ENCODE results near the gene ITPR2.
"Not testable (repeated sequence)": the region's sequence is repeated elsewhere in the genome, so short reads cannot be mapped to it uniquely, and the experiment has no call there.

The ITPR2 gene

DNA sequence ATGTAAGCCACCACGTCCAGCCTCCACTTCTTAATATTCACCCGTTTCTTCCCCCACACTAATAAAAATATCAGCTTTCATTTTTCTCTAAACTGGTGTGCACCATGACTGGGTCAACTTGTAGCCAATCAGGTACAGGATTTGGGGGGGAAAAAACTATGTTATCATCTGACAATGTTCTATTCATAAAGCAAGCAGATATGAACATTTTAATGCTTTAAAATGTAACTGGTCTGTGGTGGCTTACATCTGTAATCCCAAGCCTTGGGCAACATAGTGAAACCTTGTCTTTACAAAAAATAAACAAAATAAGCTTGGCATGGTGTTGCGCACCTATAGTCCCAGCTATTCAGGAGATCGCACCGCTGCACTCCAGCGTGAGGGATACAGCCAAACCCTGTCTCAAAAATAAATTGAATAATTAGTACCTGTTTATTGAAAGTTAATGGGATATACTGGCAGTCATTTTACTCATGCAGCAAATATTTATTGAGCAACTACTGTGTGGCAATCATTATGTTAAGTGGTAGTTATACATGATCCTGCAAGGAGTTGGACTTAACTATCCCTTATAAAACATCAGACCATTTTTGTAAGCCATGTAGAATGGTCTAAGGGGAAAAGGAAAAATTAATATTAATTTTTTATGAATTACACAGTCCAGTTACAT is 15.3 kb upstream of the ITPR2 start:
- no peak for DNase-seq

- no peak for DNase-seq
Measured at GRCh38 chr12:26847431-26847830, 14.4 kb upstream of the ITPR2 start.

- DNase-seq: no peak
Measured at GRCh38 chr12:26846416-26846815, 13.4 kb upstream of the ITPR2 start.

DNA sequence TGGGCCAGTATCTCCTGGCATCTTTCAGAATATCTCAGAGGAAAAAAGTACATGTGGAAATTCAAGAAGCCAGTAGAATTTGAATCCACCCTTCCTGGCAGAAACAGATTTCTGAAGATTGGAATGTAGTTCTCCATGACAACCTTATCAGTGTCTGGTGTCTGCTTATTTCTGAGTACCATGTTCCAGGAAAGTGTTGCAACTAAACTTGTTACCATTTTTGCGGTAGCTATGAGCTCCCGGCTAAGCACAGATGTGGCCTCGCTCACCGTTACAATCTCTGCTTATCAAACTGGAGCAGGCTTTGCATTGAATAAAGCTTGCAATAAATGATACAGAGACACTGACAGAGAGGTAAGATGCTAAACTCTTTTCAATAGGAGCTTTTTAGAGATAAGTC is 13.0 kb upstream of the ITPR2 start:
- no peak for DNase-seq

- peak; percentile 57 for DNase-seq
Measured at GRCh38 chr12:26845057-26845666, 12.2 kb upstream of the ITPR2 start.

DNA sequence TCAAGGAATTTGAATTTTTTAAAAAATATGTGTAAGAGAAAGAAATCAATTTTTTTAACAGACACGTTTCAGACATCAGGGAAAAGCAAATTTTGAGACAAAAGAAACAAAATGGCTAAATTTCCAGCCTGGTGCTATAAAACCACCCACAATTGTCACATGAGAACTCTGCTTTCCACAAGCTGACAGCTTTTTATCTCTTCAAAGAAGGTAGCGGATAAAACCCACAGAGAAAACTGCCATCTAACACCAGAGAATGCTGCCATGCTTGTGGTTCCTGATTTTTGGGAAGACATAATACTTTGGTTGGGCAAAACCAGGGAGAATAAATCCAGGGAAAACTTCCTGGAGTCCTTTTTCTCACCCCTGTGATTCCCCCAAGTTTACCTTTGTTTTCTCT is 10.3 kb upstream of the ITPR2 start:
- DNase-seq: no peak

DNA sequence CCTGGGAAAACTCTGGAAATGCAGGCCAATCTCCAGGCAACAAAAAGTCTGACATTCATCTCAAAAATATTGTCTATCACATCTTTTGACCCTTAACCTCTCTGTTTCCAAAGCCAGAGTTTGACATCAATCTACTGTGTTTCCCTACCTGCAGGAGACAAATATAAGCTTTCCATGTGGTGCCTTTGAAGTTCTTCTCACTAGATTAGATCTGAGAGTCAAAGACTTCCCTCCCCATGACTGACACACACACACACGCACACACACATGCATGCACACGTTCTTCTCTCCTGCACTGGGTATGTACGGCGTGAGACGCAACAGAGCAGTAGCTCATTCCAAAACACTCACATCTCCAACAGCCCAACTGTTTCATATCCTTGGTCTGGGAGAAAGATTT is 8.1 kb upstream of the ITPR2 start:
- DNase-seq: no peak

GRCh38 chr12:26839512-26839911 is 6.5 kb upstream of the ITPR2 start:
- DNase-seq: no peak

DNA sequence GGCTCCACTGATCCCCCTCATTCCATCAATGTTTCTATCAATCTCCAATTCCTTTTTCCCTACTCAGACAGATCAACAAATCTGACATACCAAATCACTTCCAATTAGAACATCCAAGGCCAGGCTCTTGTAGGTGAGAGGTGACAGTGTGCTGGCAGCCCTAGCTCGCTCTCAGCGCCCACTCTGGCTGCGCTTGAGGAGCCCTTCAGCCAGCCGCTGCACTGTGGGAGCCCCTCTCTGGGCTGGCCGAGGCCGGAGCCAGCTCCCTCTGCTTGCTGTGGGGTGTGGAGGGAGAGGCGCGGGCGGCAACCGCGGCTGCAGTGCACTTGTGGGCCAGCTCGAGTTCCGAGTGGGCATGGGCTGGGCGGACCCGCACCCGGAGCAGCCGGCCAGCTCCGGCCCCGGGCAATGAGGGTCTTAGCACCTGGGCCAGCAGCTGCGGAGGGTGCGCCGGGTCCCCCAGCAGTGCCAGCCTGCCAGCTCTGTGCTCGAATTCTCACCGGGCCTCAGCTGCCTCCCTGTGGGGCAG is 6.0 kb upstream of the ITPR2 start:
- no peak for DNase-seq

DNA sequence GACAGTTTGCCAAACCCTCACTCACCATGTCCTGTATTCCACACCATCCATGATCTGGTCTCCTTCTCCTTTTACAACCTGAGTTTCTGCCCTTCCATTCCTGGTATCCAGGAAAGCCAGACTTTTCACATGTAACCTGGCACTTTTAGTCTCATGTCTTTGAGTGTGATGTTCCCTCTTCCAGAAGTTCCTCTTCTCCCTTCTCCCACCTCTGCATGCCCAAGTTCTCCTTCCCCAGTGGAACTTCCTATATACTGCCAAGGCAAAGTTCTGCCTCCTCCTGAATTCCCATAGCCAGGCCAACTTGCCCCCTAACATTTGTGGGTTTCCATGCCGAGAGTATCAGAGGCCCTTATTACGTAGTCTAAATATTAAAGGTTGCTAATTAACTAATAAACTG is 3.2 kb upstream of the ITPR2 start:
- DNase-seq: no peak

DNA sequence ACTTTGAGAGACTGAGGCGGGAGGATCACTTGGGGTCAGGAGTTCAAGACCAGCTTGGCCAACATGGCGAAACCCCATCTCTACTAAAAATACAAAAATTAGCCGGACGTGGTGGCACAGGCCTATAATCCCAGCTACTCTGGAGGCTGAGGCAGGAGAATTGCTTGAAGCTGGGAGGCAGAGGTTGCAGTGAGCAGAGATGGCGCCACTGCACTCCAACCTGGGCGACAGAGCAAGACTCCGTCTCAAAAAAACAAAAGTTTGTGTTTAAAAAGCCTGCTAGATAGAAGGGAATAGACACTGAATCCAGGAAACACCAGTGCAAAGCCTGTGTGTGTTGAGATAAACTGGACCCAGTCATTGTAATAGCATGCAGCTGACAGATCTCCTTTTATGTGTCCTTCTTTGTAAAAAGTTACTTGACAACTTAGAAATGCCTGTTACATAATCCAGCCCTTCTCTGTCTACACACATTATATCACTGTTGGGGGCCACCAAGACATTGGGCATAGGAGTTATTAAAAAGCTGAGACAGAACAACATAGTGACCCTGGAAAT is 1.6 kb upstream of the ITPR2 start:
- DNase-seq: not testable (repeated sequence)

DNA sequence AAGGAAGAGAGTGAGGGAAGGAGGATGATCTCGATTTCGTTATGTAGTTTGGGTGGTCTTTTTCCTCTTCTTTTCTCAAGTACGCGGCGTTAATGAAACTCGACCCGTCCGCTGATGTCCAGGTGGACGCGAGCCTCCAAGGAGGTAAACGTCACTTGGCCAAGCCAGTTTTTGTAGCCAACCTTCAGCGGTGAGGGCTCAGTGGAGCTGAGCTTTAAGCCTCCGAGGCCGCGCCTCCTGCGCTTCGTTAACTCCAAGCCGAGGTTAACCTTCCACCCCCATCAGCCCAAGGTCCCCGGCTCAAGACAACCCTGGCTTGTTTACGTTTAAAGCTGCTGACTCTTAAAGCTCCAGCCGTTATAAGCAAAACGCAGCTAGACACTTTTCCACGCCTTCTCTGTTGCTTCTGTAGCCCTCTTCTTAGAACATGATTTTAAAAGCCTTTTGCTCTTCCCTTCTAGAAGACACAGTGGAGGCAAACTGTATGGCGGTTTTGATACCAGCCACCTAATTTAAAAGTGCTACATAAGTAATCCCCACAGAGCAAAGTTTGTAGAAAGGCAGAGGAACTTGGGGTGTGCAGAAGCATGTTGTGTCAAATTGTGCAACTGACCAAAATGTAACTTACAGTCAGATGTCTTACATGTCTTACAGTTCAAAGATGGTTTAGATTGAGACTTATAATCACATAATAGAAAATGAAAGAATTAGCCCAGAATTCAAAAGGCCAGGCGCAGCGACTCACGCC is 923 bp upstream of the ITPR2 start:
- peak; percentile 63 for DNase-seq

DNA sequence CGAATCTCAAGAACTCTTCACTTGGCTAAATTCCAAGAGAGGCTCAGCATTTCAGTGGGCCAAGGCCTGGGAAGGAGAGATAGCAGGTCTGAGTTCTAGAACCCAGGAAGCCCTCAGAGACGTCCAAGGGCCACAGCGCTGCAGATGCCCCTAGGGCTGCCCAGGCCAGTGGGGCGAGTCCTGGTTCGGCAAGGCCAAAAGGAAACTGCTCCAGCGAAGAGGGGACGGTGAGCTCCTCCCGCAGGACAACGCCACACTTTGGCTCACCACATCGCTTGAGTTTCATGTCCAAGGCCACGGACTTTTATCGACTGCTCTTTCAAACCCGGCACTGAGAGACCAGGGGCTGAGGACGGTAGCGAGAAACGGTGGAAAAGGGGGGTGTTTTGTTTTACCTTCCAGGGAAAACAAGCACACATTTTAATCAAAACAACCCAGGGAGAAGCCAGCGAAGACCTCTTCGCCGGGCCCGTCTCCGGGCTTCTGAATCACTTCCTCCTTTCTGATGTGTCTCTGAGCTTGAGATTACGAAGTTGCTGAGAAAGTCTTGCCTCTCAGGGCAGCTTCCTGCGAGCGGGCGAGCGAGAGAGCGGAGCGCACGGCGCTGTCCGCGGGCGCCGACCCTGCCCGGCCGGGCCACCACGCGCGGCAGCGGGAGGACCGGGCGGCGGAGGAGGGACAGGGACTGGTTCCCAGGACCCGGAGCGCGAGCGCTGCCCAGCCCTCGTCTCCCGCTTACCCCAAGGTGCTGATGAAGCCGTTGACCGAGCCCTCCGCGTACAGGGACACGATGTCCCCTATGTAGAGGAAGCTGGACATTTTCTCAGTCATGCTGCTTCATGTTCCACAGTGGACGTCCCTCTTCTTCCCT is 808 bp downstream of the ITPR2 start:
- DNase-seq: peak; percentile 76

GRCh38 chr12:26830783-26831551 is 2.0 kb downstream of the ITPR2 start:
- no peak for DNase-seq

DNA sequence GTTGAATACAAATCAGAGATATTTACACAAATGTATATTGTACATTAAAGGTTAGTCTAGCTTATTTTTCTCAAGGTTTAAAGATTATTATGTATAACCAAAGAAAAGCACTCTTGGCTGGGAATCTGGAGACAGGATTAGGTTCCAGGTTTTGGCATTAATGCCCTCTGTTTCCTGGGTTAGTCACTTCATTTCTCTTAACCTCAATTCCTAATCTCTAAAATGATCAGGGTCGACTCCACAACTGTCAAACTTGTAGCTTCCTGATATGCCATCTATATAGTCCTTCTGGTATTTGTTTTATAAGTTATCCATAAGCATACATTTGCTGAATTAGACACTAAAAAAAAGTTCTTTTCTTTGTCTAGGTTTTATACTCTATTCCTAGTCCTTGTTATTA is 2.6 kb downstream of the ITPR2 start:
- DNase-seq: no peak

DNA sequence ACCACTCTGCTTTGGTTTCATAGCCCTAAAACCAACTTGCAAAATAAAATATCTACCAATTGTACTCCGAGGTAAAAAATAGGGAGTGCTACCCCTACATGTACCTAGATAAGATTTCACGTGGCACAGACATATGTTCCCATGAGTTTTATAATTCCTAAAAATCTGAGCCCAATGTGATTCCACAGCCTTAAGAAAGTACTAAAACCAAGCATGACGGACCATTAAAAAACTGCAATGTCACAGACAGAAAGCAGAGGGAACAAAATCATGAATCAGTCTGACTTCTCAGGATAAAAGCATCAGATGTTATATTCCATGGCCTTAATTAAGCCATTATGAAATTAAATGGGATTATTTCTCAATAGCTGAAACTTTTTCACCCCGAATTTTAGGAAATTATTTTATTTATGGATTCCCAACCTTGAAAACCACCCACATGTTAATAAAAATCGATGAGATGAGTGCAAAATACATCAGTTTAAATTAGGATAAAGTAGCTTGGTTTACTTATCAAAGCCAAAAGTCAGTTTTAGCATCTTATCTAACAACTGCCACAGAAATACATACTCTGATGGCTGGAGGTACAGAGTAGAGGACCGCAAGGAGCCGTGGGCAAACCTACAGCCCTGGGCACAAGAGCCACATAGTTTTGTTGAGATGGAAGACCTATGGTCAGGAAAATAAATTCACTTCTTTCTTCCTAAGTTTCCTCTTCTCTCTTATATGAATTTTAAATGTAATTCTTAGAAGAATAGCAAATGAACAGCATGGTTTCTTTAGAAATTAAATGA is 4.5 kb downstream of the ITPR2 start:
- no peak for DNase-seq

- DNase-seq: no peak
Measured at GRCh38 chr12:26826437-26826836, 6.6 kb downstream of the ITPR2 start.

GRCh38 chr12:26825459-26826016 is 7.5 kb downstream of the ITPR2 start:
- DNase-seq: no peak

- DNase-seq: no peak
Measured at GRCh38 chr12:26823390-26823789, 9.6 kb downstream of the ITPR2 start.

- no peak for DNase-seq
Measured at GRCh38 chr12:26822026-26822425, 11.0 kb downstream of the ITPR2 start.

DNA sequence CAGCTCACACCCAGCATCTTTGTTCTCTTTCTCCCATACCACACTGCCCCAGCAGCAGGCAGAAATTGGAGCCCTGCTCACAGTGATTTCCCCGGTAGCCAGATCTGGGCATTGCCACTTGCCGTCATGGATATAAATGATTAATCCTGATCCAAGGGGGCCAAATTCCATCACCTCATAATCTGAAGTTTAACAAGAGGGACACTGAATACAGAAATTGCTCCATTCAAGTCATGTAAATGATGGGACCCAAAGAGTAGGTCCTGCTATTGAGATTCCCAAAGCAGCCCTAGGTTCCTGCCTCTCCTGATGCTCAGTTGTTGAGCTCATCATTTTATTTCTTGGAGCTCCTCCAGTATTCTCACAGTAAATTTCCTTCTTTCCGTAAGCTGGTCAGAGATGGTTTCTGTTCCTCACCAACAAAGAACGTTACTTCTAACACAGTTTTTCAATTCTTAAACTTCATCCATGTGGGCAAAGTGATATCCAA is 11.7 kb downstream of the ITPR2 start:
- DNase-seq: no peak

Data from NCI-H146 (cell line).